ENCODE data around the gene ABHD4.
A peak's percentile ranks its signal among the peaks of the same experiment; 100 is the strongest.
"Not testable (repeated sequence)": the region's sequence is repeated elsewhere in the genome, so short reads cannot be mapped to it uniquely, and the experiment has no call there.

The ABHD4 gene

GRCh38 chr14:22593189-22593588, 4.9 kb upstream of the ABHD4 start:
- DNase-seq, result no peak

- no peak for DNase-seq
Observed at GRCh38 chr14:22593601-22594000, 4.5 kb upstream of the ABHD4 start.

- no peak for DNase-seq
Observed at GRCh38 chr14:22594156-22594716, 3.9 kb upstream of the ABHD4 start.

GRCh38 chr14:22596354-22596879, 1.7 kb upstream of the ABHD4 start:
- no peak for DNase-seq

GRCh38 chr14:22597265-22597664, 835 bp upstream of the ABHD4 start:
- DNase-seq, result no peak

GRCh38 chr14:22597771-22598098, 365 bp upstream of the ABHD4 start:
- DNase-seq, result no peak

GRCh38 chr14:22598896-22599244, 770 bp downstream of the ABHD4 start:
- peak; percentile 6 for DNase-seq

GRCh38 chr14:22599349-22599748, 1.2 kb downstream of the ABHD4 start:
- no peak for DNase-seq

- DNase-seq, result no peak
Observed at GRCh38 chr14:22600027-22600426, 1.9 kb downstream of the ABHD4 start.

- no peak for DNase-seq
Observed at GRCh38 chr14:22601456-22601855, 3.4 kb downstream of the ABHD4 start.

- DNase-seq, result no peak
Observed at GRCh38 chr14:22601996-22602395, 3.9 kb downstream of the ABHD4 start.

- no peak for DNase-seq
Observed at GRCh38 chr14:22602862-22603261, 4.8 kb downstream of the ABHD4 start.

GRCh38 chr14:22606380-22606779, 8.3 kb downstream of the ABHD4 start:
- DNase-seq, result no peak

- DNase-seq, result no peak
Observed at GRCh38 chr14:22607291-22607690, 9.2 kb downstream of the ABHD4 start.

GRCh38 chr14:22610931-22611330, 12.8 kb downstream of the ABHD4 start:
- DNase-seq, result no peak

- no peak for DNase-seq
Observed at GRCh38 chr14:22613106-22613695, 15.1 kb downstream of the ABHD4 start.

- no peak for DNase-seq
Observed at GRCh38 chr14:22613736-22614239, 15.7 kb downstream of the ABHD4 start.

GRCh38 chr14:22614240-22614799, 16.2 kb downstream of the ABHD4 start:
- DNase-seq, result no peak

GRCh38 chr14:22615765-22616164, 17.7 kb downstream of the ABHD4 start:
- not testable (repeated sequence) for DNase-seq

GRCh38 chr14:22622255-22622654, 24.2 kb downstream of the ABHD4 start:
- no peak for DNase-seq

- no peak for DNase-seq
Observed at GRCh38 chr14:22623047-22623446, 24.9 kb downstream of the ABHD4 start.

GRCh38 chr14:22626590-22626989, 28.5 kb downstream of the ABHD4 start:
- DNase-seq, result no peak

GRCh38 chr14:22627506-22628263, 29.6 kb downstream of the ABHD4 start:
- no peak for DNase-seq

GRCh38 chr14:22629361-22629760, 31.3 kb downstream of the ABHD4 start:
- no peak for DNase-seq

Data from effector CD4-positive, alpha-beta T cell (primary cell).